ENCODE measurements around the gene SLC24A3.

GRCh38 chr20:19232997-19233794 lies 20.8 kb downstream of the SLC24A3 start:
- no peak for TF ChIP-seq CTCF (conservative IDR thresholded peaks at IDR 0.05; ENCODE audit: low read length)
- TF ChIP-seq EZH2phosphoT487 (IDR thresholded peaks at IDR 0.05; ENCODE audit: borderline replicate concordance, low read depth, low read length): no peak

Measured in OCI-LY7 (cell line).